ENCODE results near the gene RESF1. TPM values are rescaled to one million over a fixed set of nuclear protein-coding genes. Genes with fewer than 3 reads are reported as not detected.

Gene RESF1
- total and polyA plus RNA-seq, 10 donors, result 144 to 298 (median 188) TPM

DNA sequence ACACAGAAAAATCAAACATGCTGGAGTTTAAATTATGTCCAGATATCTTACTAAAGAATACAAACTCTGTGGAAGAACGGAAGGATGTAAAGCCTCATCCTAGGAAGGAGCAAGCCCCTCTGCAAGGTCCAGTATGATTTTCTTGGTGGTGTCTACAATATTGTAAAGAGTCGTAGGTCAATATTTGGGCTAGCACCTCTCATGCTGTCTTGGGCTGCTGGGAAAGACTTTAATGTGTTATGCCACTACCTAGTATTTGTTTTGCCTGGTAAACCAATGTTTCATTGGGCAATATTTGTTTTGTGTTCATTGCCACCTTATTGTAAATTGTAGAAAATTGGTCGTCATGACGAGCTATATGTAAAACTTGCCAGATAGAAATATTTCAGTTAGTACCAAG is 26.6 kb downstream of the RESF1 start:
- intact Hi-C loops (cut with DNase I; ENCODE audit: low total_unique reads), result no loop called here

GRCh38 chr12:31989571-31990362 is 30.6 kb downstream of the RESF1 start:
- 92 to 96% (median 95%) methylated on average over 15 of the region's 15 CpGs for WGBS, 5 donors
- Histone ChIP-seq H3K27me3 (replicated peaks in 1 of 7) (no peaks in the 10 kb centered on the region), H3K4me3 (no peak overlapping the region), H3K9me3 (peaks cover 0 to 24% (median 9%) of the 10 kb centered on the region in 8 donors), H3K36me3 (peaks cover 0 to 95% (median 64%) of the 10 kb centered on the region in 6 donors), H3K27ac (peak overlapping the region in 2 of 8 donors; percentile 3 to 14), H3K4me1 (peaks cover 0 to 14% (median 0%) of the 10 kb centered on the region in 6 donors)
- DNase-seq, result no peak
- TF ChIP-seq POLR2A (IDR thresholded peaks at IDR 0.05), result no peak
- TF ChIP-seq, protein P1, sequence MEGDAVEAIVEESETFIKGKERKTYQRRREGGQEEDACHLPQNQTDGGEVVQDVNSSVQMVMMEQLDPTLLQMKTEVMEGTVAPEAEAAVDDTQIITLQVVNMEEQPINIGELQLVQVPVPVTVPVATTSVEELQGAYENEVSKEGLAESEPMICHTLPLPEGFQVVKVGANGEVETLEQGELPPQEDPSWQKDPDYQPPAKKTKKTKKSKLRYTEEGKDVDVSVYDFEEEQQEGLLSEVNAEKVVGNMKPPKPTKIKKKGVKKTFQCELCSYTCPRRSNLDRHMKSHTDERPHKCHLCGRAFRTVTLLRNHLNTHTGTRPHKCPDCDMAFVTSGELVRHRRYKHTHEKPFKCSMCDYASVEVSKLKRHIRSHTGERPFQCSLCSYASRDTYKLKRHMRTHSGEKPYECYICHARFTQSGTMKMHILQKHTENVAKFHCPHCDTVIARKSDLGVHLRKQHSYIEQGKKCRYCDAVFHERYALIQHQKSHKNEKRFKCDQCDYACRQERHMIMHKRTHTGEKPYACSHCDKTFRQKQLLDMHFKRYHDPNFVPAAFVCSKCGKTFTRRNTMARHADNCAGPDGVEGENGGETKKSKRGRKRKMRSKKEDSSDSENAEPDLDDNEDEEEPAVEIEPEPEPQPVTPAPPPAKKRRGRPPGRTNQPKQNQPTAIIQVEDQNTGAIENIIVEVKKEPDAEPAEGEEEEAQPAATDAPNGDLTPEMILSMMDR (IDR thresholded peaks at IDR 0.05 in 8 of 11, conservative IDR thresholded peaks at IDR 0.05 in 3 of 11), result no peak
- TF ChIP-seq POLR2AphosphoS5 (IDR thresholded peaks at IDR 0.05), result no peak
- intact Hi-C loops (cut with DNase I; ENCODE audit: low total_unique reads), result no loop called here

More for the DNA sequence above, 26.6 kb downstream of the RESF1 start:
- no peak for DNase-seq
- H3K4me1 ChIP-seq, result peaks cover 0 to 14% (median 0%) of the 10 kb centered on the region in 6 donors
- peak overlapping the region in 1 of 8 donors; percentile 39 for H3K27ac ChIP-seq
- WGBS, 5 donors, result 92 to 97% (median 95%) methylated on average over 4 of the region's 4 CpGs
- no peak overlapping the region for H3K4me3 ChIP-seq
- no peak for TF ChIP-seq POLR2A (IDR thresholded peaks at IDR 0.05)
- TF ChIP-seq, protein P1 (IDR thresholded peaks at IDR 0.05 in 8 of 11, conservative IDR thresholded peaks at IDR 0.05 in 3 of 11), result no peak
- peak in 1 of 3 donors; percentile 44 for TF ChIP-seq POLR2AphosphoS5 (IDR thresholded peaks at IDR 0.05)
- peaks cover 15 to 95% (median 47%) of the 10 kb centered on the region in 6 donors for H3K36me3 ChIP-seq
- peaks cover 2 to 63% (median 46%) of the 10 kb centered on the region in 8 donors for H3K9me3 ChIP-seq
- H3K27me3 ChIP-seq (replicated peaks in 1 of 7), result no peaks in the 10 kb centered on the region

DNA sequence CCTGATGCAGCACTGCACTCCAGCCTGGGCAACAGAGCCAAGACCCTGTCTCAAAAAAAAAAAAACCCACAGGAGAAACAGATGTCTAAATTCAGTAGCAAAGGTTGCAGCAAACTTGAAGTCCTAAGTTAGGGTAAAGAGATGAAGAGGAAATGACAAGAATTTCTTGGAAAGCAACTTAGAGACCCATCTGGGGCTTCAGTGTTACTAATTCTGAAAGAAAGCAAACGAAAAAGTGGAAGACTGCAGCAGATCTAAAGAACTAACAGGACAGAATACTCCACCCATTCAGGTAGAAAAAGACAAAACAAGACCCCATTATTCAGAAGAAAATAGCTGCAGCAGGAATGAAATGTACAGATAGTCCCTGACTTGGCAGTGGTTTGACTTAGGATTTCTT is 31.9 kb downstream of the RESF1 start:
- DNase-seq, result no peak
- intact Hi-C loops (cut with DNase I; ENCODE audit: low total_unique reads), result no loop called here
- 40 to 61% (median 44%) methylated on average over 1 of the region's 1 CpG for WGBS, 5 donors
- no peak overlapping the region for H3K4me3 ChIP-seq
- peaks cover 0 to 98% (median 77%) of the 10 kb centered on the region in 6 donors for H3K36me3 ChIP-seq
- H3K9me3 ChIP-seq, result peaks cover 0 to 10% (median 0%) of the 10 kb centered on the region in 8 donors
- peak overlapping the region in 3 of 8 donors; percentile 1 to 51 (median 7) for H3K27ac ChIP-seq
- no peak for TF ChIP-seq POLR2AphosphoS5 (IDR thresholded peaks at IDR 0.05)
- no peak for TF ChIP-seq POLR2A (IDR thresholded peaks at IDR 0.05)
- TF ChIP-seq, protein P1 (IDR thresholded peaks at IDR 0.05 in 8 of 11, conservative IDR thresholded peaks at IDR 0.05 in 3 of 11), result no peak
- H3K4me1 ChIP-seq, result peaks cover 0 to 14% (median 0%) of the 10 kb centered on the region in 6 donors
- H3K27me3 ChIP-seq (replicated peaks in 1 of 7), result no peaks in the 10 kb centered on the region

GRCh38 chr12:31991815-31992214 is 32.6 kb downstream of the RESF1 start:
- H3K27ac ChIP-seq, result peak overlapping the region in 2 of 8 donors; percentile 7 to 51
- WGBS, 5 donors, result 94 to 98% (median 98%) methylated on average over 2 of the region's 2 CpGs

More at GRCh38 chr12:31991815-31992214, 32.6 kb downstream of the RESF1 start:
- peaks cover 0 to 7% (median 0%) of the 10 kb centered on the region in 6 donors for H3K4me1 ChIP-seq
- intact Hi-C loops (cut with DNase I; ENCODE audit: low total_unique reads), result no loop called here
- peaks cover under 1 to 100% (median 84%) of the 10 kb centered on the region in 6 donors for H3K36me3 ChIP-seq
- H3K4me3 ChIP-seq, result no peak overlapping the region
- no peak for TF ChIP-seq POLR2AphosphoS5 (IDR thresholded peaks at IDR 0.05)
- DNase-seq, result no peak
- peaks cover 0 to 10% (median 0%) of the 10 kb centered on the region in 8 donors for H3K9me3 ChIP-seq
- H3K27me3 ChIP-seq (replicated peaks in 1 of 7), result no peaks in the 10 kb centered on the region

All from spleen (tissue), 11 donors.